ENCODE measurements around the gene CD52.
"Not testable (repeated sequence)": the region's sequence is repeated elsewhere in the genome, so short reads cannot be mapped to it uniquely, and the experiment has no call there.

The CD52 gene

DNA sequence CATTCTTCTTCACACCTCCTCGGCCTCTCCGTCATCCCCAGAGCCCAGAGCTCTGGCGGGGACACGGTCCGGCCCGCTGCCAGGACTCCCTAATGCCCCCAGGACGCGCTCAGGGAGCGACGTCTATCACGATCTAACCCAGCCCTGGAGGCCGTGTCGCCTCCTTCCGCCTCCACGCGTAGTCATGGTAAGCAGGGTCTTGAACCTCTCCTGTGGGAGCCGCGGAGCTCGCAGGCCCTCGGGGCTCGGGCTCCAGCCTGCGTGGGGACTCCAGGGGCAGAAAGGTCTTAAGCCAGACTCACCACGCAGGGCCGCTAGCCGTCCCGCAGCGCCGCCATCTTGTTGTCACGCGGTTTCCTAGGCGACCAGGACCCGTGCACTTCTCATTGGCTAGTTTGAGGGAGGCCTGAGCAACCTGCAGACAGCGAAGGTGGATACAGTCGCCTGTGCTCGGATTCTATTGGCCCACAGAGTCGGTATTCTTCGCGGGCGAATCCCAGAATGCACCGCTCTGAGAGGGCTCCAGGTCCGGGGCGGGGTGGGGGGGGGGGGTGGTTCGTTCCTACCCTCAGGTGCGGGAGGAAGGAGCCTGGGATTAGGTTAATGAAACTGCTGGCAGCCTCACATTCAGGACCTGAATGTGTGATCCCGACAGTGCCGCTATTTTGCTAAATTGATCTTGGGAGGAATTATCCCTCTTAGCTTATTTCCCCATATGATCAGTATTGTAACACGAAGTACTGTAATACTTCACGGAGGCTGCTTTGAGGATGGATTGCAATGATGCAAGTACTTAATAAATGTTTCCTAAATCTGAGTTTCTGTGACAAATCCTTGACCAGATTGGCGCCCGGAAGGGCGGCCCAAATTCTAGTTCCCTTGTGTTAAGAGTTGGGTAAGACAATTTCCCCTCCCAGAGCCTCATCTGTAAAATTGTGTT is 11.2 kb upstream of the CD52 start, which contains the start of gene UBXN11:
UBXN11 (minus strand) TSS at position 347 of the 940 bp plus-strand sequence. CDS start 3,753 bp downstream, outside the sequence.
- TF ChIP-seq, protein P1, sequence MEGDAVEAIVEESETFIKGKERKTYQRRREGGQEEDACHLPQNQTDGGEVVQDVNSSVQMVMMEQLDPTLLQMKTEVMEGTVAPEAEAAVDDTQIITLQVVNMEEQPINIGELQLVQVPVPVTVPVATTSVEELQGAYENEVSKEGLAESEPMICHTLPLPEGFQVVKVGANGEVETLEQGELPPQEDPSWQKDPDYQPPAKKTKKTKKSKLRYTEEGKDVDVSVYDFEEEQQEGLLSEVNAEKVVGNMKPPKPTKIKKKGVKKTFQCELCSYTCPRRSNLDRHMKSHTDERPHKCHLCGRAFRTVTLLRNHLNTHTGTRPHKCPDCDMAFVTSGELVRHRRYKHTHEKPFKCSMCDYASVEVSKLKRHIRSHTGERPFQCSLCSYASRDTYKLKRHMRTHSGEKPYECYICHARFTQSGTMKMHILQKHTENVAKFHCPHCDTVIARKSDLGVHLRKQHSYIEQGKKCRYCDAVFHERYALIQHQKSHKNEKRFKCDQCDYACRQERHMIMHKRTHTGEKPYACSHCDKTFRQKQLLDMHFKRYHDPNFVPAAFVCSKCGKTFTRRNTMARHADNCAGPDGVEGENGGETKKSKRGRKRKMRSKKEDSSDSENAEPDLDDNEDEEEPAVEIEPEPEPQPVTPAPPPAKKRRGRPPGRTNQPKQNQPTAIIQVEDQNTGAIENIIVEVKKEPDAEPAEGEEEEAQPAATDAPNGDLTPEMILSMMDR (IDR thresholded peaks at IDR 0.05; ENCODE audit: low read depth, low read length): no peak
- H3K4me3 ChIP-seq (ENCODE audit: low read depth, low read length): peak within 1 kb of the TSS; percentile 79

DNA sequence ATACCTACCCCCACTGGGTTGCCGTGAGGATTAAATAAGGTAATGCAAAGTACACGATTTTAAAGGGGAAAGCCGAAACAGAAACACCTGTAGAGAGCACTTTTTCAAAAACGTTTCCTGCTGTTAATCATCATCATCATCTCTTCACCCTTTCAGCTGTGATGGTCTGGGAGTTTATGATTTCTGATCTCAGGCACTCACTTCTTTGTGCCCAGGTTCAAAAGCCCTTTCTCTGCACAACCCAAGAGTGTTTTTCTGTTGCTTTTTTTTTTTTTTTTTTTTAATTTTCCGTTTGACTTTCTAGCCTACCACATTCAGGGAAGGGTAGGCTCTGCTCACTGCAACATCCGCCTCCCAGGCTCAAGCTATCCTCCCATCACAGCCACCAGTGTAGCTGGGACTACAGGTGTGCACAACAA is 10.4 kb upstream of the CD52 start:
- no peak overlapping the region for H3K4me3 ChIP-seq (ENCODE audit: low read depth, low read length)
- TF ChIP-seq, protein P1 (IDR thresholded peaks at IDR 0.05; ENCODE audit: low read depth, low read length): no peak

DNA sequence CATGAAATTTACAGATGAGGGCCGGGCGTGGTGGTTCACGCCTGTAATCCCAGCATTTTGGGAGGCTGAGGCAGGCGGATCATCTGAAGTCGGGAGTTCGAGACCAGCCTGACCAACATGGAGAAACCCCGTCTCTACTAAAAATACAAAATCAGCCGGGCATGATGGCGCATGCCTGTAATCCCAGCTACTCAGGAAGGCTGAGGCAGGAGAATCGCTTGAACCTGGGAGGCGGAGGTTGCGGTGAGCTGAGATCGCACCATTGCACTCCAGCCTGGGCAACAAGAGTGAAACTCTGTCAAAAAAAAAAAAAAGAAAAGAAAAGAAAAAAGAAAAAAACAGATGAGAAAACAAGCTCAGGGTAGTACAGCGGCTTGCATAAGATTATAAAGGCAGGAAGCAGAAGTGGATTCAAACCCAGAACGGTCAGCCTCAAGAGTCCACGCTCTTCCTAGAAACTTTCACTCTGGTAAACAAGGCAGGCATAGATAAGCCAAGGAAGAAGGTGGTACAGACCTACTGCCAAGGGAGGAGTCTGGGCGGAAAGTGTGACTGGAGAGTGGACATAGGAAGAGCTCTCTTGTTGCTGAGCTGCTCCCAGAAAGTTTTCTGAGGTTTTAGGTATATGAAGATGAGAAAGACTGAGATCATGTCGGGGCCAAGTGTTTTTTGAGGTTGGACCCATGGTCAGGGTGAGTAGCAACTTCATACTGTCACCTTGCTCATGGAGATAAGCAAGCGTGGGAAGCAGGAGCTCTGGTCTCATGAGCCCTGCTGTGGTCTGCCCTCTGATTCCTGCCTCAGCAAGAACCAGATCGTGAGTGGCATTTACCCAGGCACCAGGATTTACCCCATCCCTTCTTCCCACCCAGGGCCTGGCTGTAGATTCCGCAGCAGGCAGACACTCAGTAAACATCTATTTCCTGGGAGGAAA is 9.5 kb upstream of the CD52 start:
- H3K4me3 ChIP-seq (ENCODE audit: low read depth, low read length): not testable (repeated sequence)

DNA sequence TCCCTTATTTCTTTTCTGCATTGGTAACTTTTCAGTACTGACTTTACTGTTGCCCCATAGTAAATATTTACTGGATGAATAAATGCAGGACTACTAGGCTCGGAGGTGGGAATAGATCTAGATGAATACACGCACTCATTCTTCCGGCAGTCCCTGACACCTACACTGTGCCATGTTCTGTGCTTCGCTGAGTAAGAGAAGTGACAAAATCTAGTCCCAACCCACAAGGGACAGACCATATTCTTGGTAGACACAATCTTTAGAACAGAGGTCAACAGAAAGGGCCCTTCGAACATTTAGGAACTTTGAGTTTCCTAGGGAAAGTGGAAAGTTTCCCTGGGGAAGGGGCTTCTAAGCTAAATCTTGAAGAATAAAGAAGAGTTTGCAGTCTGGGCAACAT is 3.3 kb upstream of the CD52 start:
- TF ChIP-seq, protein P1 (IDR thresholded peaks at IDR 0.05; ENCODE audit: low read depth, low read length): no peak
- H3K4me3 ChIP-seq (ENCODE audit: low read depth, low read length): no peak overlapping the region

DNA sequence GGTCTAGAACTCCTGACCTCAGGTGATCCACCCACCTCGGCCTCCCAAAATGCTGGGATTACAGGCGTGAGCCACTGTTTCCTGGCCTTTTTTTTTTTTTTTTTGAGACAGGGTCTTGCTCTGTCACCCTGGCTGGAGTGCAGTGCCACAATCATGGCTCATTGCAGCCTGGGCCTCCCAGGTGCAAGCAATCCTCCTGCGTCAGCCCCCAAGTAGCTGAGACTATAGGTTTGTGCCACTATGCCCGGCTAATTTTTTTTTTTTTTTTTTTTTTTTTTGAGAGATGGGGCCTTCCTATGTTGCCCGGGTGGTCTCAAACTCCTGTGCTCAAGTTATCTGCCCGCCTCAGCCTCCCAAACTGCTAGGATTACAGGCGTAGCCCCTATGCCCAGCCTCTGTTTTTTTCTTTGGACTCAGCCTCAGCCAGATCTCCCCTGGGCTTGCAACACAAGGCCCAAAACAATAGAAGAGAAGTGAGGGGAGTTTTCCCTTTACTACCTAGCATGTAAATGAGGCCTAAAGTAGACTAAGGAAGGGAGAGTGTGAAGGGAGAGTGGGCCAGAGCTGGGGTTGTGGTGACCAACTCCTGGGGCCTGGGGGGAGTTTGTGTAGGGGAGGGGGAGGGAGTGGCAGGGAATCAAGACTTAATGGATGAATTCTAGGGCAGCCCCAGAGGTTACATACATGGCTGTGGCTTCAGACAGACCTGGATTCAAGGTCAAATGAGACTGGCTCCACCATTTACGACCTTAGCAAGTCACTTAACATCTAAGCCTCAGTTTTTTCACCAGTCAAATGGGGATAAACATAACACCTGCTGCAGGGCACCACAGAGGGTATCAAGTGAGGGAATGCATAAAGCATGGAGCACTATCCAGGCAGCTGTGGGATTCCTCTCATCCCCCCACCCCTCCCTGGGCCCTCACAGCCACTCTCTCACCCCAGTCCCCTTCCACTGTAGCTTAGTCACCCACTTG is 1.6 kb upstream of the CD52 start:
- TF ChIP-seq, protein P1 (IDR thresholded peaks at IDR 0.05; ENCODE audit: low read depth, low read length): no peak
- no peak overlapping the region for H3K4me3 ChIP-seq (ENCODE audit: low read depth, low read length)

DNA sequence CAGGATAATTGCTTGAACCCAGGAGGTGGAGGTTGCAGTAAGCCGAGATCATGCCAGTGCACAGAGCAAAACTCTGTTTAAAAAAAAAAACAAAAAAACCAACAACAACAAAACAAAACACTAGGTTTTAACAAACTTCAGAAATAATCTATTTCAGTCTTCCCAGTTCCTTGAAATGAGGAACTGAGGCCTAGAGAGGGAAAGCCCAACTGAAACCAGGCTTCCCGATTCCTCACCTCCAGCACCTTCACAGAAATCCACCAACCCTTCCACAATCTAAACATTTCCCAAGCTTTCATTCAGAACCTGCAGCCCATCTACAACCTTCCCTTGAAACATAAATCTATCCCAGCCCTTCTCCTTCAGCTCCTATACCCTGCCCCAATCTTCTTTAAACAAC is 612 bp upstream of the CD52 start:
- H3K4me3 ChIP-seq (ENCODE audit: low read depth, low read length): no peak overlapping the region
- TF ChIP-seq, protein P1 (IDR thresholded peaks at IDR 0.05; ENCODE audit: low read depth, low read length): no peak
